Stimulated activated CD8-positive, alpha-beta memory T cell treated with anti-CD3 and anti-CD28 coated beads, Interleukin-7, amount 100 ng/mL, for 1 hour (primary cell): ENCODE measurements around the gene PRDX5.
A peak's percentile ranks its signal among the peaks of the same experiment; 100 is the strongest.

Experiments
- DNase-seq, 2 donors: peaks; one replicate each; pipeline ENCODE4 v3.0.0-alpha.2; 2020; ENCODE audit warnings: low read depth in 2 of 2

The PRDX5 gene

DNA sequence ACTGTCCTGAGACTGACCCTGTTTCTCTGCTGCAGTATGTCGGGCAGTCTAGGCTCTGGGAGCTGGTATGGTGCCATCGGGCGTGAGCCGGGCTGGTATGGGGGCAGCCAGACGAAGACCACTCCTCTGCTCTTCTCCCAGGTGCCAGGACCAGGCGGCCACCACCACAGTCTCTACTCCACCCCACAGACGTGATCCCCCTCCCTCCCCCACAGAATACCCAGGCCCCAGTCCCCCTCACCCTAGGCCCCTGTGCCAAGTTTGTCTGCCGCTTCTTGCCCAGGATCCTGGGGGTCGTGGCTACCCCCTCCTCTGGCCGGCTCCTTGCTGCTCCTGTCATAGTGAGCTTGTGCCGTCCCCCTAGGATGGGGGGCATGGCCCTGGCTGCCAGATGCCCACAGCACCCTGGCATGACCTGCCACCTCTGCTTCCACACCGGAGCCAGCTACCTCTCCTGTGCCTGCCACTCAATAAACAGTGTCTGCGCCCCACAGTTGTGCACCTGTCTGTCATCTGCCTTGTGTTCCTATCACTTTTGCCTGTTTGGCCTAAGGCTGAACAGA, 28.8 kb upstream of the PRDX5 start:
- no peak for DNase-seq

DNA sequence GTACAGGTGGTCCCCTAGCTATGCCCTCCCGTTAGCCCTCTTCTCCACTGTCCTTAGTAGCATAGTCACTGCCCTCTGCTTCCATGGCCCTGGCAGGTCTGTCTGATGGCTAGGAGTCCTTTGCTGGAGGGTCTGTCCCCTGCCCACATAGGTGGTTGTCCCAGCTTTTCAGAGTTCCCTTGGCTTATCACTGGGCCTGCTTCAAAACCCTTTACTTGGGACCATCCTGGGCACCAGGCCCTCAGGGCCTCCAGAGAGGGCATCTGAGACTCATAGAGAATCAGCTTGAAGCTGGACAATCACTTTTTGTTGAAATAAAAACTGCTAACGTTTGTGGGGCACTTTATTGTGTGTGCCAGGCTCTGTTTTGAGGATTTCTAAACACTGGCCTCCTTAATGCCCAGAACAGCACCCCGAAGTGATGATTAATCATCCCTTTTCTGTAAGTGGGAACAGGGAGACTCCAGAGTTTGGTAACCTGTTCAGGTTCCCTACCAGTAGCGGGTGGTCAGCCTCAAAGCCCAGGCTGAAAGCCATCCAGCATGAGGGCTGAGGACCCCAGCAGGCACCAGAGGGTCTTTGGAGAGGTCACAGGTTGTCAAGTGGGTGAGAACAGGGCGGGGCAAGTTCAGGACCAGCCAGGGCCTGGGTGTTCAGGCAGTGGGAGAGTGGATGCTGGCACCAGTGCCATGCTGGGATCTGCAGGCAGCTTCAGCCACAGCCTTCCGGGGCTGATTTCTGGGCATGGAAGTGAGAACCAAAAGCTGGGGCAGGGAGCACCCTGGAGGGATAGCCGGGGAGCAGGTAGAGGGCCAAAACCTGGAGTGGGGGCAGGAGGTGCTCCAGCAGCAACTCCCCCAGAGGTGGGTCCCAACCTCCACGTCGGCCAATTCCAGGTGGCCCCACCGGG, 27.3 kb upstream of the PRDX5 start:
- no peak for DNase-seq

DNA sequence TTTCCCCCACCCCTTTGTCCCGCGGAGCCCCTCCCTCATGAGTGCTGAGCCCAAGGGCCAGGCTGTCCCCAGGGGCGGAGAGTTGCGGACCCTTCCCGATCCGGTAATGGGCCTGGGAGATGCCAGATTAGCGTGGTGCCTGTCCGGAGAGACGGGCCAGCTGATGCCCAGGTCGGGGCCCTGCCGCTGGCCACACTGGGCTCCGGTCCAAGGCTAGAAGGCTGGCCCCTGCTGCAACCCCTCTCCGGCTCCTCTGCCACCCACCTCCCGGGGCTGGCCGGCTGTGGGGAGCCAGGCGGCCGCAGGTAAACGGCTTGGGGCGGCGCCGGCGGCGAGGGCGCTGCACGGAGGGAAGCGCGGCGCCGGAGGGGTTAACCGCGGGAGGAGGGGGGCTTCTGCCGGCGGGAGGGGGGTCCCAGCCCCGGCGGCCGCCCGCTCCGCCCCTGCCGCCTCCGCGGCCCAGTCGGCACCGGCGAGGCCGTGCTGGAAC, 26.6 kb upstream of the PRDX5 start, which contains the start of gene KCNK4:
Gene KCNK4 (plus strand): TSS at position 41 of the 490 bp plus-strand sequence. CDS start 1,717 bp downstream, outside the sequence.
- DNase-seq: no peak

DNA sequence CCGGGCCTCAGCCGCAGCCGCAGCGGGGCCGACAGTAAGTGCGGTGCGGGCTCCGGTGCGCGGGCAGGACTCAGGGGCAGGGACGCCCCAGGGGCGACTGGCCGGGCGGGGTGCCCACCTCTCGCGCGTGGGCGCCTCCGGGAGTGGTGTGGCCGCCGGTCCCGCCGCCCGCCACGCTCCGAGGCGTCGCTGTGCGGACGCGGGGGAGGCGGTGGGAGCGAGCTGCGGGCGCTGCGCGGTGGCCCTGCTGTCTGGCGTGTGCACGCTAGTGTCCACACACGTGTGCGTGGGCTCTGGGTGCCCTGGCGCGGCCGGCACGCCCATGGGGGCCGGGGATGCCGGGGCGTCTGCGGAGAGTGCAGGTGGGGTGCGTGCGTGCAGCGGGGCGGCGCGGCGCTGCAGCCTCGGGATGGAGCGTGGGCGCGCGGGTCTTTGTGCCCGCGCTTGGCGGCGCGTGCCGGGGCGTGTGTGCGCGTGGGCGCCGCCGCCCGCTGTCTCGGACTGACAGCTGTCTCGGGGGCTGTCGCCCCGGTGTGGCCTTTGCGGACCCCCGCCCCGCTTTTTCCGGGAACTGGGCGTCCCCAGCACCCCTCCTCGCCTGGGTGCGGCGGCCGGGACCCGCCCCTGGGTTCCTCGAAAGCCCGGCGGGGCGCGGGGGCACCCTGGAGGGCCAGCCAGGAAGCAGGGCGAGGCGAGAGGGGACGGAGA, 26.0 kb upstream of the PRDX5 start:
- DNase-seq: no peak

DNA sequence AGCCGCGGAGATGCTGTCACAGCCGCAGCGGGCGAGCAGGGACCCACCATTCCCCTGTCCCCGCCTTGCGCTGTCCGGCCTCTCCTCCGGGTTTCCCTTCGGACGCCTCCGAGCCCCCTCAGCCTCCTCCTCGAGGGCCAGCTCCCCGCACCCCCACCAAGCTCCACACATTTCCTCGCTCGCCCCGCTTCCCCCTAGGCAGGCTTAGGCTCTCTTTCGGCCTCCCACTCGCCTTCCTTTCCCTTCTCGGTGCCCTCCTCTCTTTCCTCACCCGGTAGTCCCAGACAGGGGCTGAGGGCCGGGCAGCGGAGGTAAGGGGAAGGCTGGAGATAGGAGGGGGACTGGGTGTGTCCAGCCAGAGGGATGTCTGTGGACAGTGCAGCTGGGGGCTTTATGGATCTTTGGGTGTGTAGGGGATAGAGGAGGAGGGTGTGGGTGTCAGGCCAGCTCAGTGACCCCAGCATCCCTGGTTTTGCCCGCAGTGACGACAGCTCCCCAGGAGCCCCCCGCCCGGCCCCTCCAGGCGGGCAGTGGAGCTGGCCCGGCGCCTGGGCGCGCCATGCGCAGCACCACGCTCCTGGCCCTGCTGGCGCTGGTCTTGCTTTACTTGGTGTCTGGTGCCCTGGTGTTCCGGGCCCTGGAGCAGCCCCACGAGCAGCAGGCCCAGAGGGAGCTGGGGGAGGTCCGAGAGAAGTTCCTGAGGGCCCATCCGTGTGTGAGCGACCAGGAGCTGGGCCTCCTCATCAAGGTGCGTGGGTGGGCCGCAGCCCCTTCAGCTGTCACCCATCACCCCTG, 25.3 kb upstream of the PRDX5 start:
- DNase-seq: no peak

DNA sequence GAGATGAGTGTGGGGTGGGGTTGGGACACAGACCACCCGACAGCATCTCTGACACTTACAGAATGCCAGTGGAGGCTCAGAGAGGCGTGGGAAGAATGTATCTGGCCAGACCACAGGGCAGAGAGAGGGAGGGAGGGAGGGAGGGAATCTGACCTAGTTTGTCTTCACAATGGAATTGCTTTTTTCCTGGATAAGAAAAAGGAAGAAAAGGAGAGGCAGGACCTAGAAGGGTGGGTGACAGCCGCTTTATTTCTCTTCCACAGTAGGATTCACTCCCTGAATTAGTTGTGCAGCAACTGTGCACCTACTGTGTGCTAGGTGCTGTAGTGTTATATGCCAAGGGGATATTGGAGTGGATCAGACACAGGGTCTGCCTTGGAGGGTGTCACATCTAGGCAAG, 23.1 kb upstream of the PRDX5 start:
- DNase-seq: no peak

DNA sequence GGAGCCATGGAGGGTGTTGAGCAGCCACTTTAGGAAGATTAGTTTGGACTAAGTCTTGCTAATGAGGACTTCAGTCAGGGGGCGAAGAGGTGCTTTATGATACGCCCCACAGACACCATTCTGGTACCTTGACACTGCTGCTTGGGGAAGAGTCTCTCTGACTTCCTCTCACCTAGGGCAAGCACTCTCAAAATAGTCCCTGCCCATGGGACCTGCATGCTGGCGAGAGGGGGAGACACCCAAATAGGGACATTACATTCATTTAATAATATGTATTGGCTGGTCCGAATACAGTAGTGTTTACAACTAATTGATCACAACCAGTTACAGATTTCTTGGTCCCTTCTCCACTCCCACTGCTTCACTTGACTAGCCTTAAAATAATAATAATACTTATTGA, 22.2 kb upstream of the PRDX5 start:
- DNase-seq: no peak

DNA sequence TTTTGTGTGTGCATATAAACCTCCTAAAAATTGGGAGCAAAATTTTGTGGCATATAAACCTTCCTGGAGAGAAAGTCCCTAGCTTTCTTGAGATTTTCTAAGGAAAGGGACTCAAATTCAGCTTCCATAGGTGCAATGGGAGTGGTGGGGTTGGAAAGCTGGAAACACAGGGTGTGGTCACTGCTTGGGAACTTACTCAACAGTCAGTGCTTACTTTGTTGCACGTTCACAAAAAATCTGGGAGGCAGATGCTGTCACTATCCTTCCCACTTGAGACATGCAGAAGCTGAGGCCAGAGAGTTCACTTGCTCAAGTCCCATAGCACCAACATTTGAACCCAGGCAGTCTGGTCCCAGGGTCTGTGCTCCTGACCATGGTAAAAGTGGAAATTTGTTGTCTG, 21.7 kb upstream of the PRDX5 start:
- no peak for DNase-seq

DNA sequence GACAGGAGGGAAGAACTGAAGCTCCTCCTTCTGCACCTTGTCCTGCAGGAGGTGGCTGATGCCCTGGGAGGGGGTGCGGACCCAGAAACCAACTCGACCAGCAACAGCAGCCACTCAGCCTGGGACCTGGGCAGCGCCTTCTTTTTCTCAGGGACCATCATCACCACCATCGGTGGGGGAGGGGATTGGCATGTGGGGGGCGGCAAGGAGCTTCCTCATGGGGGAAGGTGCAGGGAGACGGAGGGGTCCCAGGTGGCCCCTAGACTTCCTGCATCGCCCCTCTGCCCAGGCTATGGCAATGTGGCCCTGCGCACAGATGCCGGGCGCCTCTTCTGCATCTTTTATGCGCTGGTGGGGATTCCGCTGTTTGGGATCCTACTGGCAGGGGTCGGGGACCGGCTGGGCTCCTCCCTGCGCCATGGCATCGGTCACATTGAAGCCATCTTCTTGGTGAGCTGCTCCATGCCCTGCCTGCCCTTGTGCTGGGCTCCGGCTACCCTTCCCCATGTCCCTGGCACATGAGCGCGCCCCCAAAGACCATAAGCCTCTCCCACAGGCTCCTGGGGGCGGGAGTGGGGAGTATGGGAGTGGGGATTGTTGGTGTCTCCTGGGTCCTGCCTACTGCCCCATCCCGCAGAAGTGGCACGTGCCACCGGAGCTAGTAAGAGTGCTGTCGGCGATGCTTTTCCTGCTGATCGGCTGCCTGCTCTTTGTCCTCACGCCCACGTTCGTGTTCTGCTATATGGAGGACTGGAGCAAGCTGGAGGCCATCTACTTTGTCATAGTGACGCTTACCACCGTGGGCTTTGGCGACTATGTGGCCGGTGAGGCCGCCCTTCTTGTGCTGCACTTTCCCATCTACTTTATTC, 20.9 kb upstream of the PRDX5 start:
- no peak for DNase-seq

DNA sequence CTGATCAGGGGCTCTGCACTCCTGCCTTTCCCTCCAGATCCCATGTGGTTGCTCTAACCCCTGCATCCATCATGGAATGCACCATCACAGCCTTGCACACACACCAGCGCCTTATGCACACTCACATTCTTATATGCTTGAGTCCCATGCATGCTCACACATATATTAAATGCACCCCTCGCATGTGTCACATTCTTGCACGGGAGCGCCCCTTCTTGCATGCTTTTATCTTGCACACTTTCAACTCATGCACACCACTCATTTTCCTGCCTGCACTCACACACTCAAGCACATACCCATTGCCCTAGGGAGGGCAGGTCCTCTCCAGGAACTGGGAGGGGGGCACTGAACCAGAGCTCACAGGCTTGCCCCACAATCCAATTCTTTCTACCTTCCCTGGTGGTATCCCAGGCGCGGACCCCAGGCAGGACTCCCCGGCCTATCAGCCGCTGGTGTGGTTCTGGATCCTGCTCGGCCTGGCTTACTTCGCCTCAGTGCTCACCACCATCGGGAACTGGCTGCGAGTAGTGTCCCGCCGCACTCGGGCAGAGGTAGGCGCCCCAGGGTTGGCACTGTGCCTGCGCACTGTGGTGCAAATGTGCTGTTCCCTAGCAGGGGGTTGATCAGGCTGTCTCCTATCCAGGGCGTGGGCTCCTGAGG, 20.1 kb upstream of the PRDX5 start:
- no peak for DNase-seq

DNA sequence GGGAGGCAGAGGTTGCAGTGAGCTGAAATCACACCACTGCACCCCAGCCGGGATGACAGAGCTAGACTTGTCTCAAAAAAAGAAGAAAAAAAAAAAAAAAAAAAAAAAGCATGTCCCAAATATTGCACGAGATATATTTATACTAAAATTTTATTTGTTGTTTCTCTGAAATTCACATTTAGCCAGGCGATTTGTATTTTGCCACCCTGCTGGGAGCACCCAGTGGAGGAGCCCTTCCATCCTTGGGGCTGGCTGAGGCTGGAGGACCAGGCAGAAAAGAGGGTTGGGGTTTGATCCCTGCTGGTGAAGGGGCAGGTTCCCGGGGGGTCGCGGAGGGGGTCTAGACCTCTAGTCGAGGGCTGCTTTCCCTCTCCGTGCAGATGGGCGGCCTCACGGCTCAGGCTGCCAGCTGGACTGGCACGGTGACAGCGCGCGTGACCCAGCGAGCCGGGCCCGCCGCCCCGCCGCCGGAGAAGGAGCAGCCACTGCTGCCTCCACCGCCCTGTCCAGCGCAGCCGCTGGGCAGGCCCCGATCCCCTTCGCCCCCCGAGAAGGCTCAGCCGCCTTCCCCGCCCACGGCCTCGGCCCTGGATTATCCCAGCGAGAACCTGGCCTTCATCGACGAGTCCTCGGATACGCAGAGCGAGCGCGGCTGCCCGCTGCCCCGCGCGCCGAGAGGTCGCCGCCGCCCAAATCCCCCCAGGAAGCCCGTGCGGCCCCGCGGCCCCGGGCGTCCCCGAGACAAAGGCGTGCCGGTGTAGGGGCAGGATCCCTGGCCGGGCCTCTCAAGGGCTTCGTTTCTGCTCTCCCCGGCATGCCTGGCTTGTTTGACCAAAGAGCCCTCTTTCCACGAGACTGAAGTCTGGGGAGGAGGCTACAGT, 18.7 kb upstream of the PRDX5 start:
- no peak for DNase-seq

DNA sequence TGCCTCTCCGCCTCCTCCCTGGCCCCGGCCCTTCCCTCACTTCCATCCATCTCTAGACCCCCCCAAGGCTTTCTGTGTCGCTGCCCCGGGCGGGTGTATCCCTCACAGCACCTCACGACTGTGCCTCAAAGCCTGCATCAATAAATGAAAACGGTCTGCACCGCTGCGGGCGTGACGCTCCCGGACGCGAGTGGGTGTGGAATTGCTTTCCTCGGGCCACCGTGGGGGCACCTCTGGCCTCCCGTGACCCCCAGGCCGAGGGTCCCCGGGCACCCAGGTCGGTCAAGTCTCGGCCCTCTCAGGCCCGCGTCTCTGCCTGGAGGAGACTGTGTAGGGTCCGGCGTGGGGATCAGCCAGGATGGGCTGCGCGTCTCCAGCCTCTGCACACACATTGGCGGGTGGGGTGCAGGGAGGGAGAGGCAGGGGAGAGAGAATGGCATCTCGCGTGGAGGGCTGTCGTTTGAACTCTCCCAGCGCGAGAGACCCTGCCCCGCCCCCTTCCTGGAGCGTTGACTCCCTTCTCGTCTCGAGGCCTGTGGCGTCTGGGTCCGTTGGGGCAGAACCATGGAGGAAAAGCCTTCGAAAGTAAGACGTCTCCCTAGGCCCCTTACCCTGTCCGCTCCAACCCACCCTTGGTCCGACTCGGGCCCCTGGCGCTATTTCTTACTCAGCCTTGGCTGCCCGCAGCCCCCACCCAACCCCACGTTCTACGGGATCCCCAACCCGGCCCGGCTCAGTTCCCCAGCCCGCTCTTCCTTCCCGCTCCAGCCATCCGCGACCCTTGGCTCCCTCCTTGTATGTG, 17.9 kb upstream of the PRDX5 start, which contains the start of gene CATSPERZ:
Gene CATSPERZ (plus strand): TSS at position 512 of the 802 bp plus-strand sequence. CDS start 53 bp downstream, at position 565.
- no peak for DNase-seq

DNA sequence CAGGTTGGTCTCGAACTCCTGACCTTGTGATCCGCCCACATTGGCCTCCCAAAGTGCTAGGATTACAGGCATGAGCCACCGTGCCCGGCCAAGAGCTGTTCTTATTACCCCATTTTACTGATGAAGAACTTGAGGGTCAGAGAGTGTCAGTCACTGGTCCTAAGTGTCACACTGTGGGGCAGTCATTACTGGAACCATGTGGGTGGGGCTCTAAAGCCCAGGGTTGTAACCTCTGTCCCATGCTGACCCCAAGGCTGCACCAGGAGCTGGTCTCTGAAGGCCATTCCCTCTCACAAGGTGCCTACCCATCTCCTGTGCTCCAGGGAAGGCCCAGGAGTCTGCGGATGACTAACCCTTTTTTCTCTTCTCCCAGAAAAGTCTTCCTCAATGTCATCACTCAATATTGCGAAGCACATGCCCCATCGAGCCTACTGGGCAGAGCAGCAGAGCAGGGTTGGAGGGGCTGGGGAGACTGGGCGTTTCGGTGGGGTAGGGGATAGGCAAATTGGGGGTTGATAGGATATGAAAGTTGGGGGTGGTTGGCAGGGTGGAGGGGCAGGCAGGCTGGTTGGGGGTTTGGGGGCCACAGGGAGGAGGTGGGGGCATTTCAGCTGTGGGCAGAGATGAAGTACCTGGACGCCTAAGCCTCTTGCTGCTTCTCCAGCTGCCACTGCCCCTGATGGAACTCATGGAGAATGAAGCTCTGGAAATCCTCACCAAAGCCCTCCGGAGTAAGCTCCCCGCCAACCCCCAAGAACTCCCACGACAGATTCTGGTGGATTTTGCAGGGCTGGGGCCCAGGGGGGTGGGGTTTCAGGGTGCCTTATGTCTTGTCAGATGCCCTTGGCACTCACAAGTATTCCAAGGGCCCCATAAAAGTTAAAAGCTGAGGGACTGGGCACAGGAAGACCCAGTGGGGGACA, 14.6 kb upstream of the PRDX5 start:
- no peak for DNase-seq

DNA sequence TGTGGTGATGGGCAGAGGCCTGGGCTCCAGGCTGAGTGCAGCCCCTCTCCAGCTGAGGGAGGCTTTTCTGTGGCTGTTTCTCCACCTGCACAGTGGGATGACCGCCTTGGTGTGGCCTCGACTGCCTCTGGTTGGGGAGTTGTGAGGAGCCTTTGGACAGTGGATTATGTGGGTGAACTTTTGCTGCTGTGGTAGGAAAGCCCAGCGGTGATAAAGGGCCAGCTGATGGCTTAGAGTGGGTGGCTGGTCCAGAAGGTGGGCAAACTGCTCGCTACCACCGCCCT, 13.9 kb upstream of the PRDX5 start:
- no peak for DNase-seq

DNA sequence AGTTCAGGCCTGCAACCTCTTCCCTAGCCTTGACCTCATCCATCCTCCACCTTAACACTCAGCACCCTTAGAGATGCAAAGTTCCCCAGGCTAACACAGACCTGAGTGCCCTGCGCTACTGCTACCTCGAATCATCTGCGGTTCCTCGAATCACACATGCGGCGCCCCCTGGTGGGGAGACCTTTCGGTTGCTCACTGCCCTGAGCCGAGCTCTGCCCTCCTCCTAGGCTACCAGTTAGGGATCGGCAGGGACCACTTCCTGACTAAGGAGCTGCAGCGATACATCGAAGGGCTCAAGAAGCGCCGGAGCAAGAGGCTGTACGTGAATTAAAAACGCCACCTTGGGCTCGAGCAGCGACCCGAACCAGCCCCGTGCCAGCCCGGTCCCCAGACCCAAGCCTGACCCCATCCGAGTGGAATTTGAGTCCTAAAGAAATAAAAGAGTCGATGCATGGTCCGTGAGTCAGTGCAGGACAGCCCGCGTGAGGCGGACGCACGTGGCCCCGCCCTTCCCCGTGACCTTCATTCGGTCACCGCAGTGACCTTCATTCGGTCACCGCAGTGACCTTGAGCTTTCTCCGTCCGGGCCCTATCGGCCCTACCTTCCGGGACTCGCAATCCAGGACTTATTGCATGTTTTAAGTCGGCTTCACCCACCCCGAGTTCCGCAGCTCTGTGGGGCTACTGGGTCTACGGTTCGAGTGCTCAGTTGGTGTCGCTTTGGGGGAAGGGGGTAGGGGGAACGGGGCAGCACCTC, 13.4 kb upstream of the PRDX5 start:
- DNase-seq: peak; percentile 85 to 95

DNA sequence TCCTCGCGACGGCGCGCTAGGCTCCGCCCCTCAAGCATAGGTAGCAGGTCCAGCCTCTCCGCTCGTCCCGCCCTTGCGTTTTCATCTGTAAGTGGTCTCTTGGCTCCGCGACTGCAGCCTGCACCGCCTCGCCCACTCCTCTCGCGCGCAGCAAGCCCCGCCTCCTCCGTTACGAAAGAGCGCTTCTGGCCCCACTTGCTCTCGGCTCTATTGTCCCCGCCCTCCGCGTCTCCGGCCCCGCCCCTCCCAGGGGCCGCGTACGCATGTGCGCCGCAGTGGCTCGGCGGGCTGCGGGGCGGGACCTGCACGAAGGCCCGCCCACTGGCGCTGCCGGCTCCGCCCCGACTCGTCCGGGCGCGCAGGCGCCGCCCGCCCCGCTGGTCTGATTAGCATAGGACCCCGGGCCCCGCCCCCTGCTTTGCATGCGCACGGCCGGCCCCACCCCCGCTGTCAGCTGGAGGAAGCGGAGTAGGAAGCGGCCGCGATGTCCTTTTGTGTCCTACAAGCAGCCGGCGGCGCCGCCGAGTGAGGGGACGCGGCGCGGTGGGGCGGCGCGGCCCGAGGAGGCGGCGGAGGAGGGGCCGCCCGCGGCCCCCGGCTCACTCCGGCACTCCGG, 12.7 kb upstream of the PRDX5 start, which contains the start of gene ESRRA:
Gene ESRRA (plus strand): TSS at position 450 of the 616 bp plus-strand sequence. CDS start 1,656 bp downstream, outside the sequence.
- DNase-seq: peak; percentile 97 to 98
